WERI-Rb-1 (cell line): ENCODE data around the gene MICAL3.

ENCODE experiments used
- DNase-seq: peaks from one replicate; pipeline ENCODE4 v3.0.0-alpha.2; 2020
- H3K27ac ChIP-seq: fragments of 250-450 bp; sonication (Bioruptor Pico); 2 replicates; pipeline ENCODE4 v1.5.1; 2020; ENCODE audit warnings: mild to moderate bottlenecking, moderate library complexity
- H3K27me3 ChIP-seq: fragments of 250-450 bp; sonication (Bioruptor Pico); 2 replicates; pipeline ENCODE4 v1.5.1; 2021; ENCODE audit warnings: mild to moderate bottlenecking, low read depth, moderate library complexity; ENCODE audit not compliant: insufficient read depth, severe bottlenecking
- H3K36me3 ChIP-seq: fragments of 250-450 bp; sonication (Bioruptor Pico); 2 replicates; pipeline ENCODE4 v1.5.1; 2020; ENCODE audit warnings: mild to moderate bottlenecking, moderate library complexity
- H3K4me3 ChIP-seq: 2 replicates; pipeline ENCODE4 v1.5.1; 2011; ENCODE audit warnings: low read depth, mild to moderate bottlenecking, control low read depth, low read length
- H3K9me3 ChIP-seq: fragments of 250-450 bp; sonication (Bioruptor Pico); 2 replicates; pipeline ENCODE4 v1.5.1; 2021; ENCODE audit warnings: mild to moderate bottlenecking, moderate library complexity; ENCODE audit not compliant: severe bottlenecking
- CTCF ChIP-seq: IDR thresholded peaks from 2 replicates; pipeline ENCODE4 v1.5.1; 2011; ENCODE audit warnings: low read depth, mild to moderate bottlenecking, control low read depth, inconsistent platforms, low read length

The MICAL3 gene

GRCh38 chr22:17829695-17830042 is 194.7 kb downstream of the MICAL3 start:
- H3K27ac ChIP-seq: no peak overlapping the region
- no peak for DNase-seq

GRCh38 chr22:17828502-17829080 is 195.8 kb downstream of the MICAL3 start:
- H3K36me3 ChIP-seq: peaks cover 11% of the 10 kb centered on the region; the same call in 1 of the 2 replicates
- no peak for DNase-seq
- no peaks in the 10 kb centered on the region for H3K27me3 ChIP-seq
- no peak for TF ChIP-seq CTCF
- no peak overlapping the region for H3K27ac ChIP-seq
- H3K4me3 ChIP-seq: no peak overlapping the region
- H3K9me3 ChIP-seq: no peaks in the 10 kb centered on the region

More at GRCh38 chr22:17829695-17830042, 194.7 kb downstream of the MICAL3 start:
- Histone ChIP-seq H3K27me3 (no peaks in the 10 kb centered on the region), H3K36me3 (peaks cover 11% of the 10 kb centered on the region; the same call in 1 of the 2 replicates), H3K9me3 (no peaks in the 10 kb centered on the region), H3K4me3 (no peak overlapping the region)
- no peak for TF ChIP-seq CTCF

- Histone ChIP-seq H3K4me3 (no peak overlapping the region), H3K27me3 (no peaks in the 10 kb centered on the region), H3K36me3 (peaks cover 11% of the 10 kb centered on the region; the same call in 1 of the 2 replicates), H3K27ac (no peak overlapping the region), H3K9me3 (no peaks in the 10 kb centered on the region)
- no peak for DNase-seq
- TF ChIP-seq CTCF: no peak
Observed at GRCh38 chr22:17827466-17827865, 196.9 kb downstream of the MICAL3 start.

GRCh38 chr22:17825876-17826550 is 198.3 kb downstream of the MICAL3 start:
- Histone ChIP-seq H3K9me3 (no peaks in the 10 kb centered on the region), H3K4me3 (no peak overlapping the region), H3K36me3 (peaks cover 11% of the 10 kb centered on the region; the same call in 1 of the 2 replicates), H3K27ac (no peak overlapping the region), H3K27me3 (no peaks in the 10 kb centered on the region)
- no peak for DNase-seq
- no peak for TF ChIP-seq CTCF

GRCh38 chr22:17824457-17824856 is 199.9 kb downstream of the MICAL3 start:
- H3K27me3 ChIP-seq: no peaks in the 10 kb centered on the region
- no peak overlapping the region for H3K27ac ChIP-seq
- no peaks in the 10 kb centered on the region for H3K9me3 ChIP-seq
- H3K36me3 ChIP-seq: peaks cover 3% of the 10 kb centered on the region; the same call in 1 of the 2 replicates
- H3K4me3 ChIP-seq: no peak overlapping the region
- TF ChIP-seq CTCF: no peak
- DNase-seq: no peak
